H9 (cell line): ENCODE measurements around the gene TIRAP. TPM values are rescaled to one million over a fixed set of nuclear protein-coding genes. Genes with fewer than 3 reads are reported as not detected.

Source experiments
- DNase-seq: peaks from one replicate; pipeline ENCODE4 v3.0.0-alpha.2; 2017
- H2AFZ ChIP-seq: one replicate; pipeline ENCODE4 v1.6.1; 2013; ENCODE audit warnings: mild to moderate bottlenecking, low read length, control low read depth, moderate library complexity
- H2AK5ac ChIP-seq: 2 replicates; pipeline ENCODE4 v1.6.1; 2013; ENCODE audit warnings: low read length, control low read depth, mixed read lengths; ENCODE audit not compliant: insufficient read length
- H2BK120ac ChIP-seq: one replicate; pipeline ENCODE4 v1.6.1; 2013; ENCODE audit warnings: low read depth, mild to moderate bottlenecking, low read length, control low read depth, inconsistent platforms; ENCODE audit not compliant: poor library complexity, severe bottlenecking
- H2BK12ac ChIP-seq: 2 replicates; pipeline ENCODE4 v1.6.1; 2013; ENCODE audit warnings: low read length, control low read depth, mixed read lengths, low read depth; ENCODE audit not compliant: insufficient read length
- H2BK15ac ChIP-seq: 2 replicates; pipeline ENCODE4 v1.6.1; 2013; ENCODE audit warnings: low read depth, low read length, control low read depth
- H2BK20ac ChIP-seq: one replicate; pipeline ENCODE4 v1.6.1; 2013; ENCODE audit warnings: low read depth, mild to moderate bottlenecking, low read length, control low read depth, inconsistent platforms; ENCODE audit not compliant: poor library complexity, severe bottlenecking
- H2BK5ac ChIP-seq: 2 replicates; pipeline ENCODE4 v1.6.1; 2013; ENCODE audit warnings: low read length, control low read depth, mixed read lengths; ENCODE audit not compliant: insufficient read length
- H3K14ac ChIP-seq: 2 replicates; pipeline ENCODE4 v1.6.1; 2013; ENCODE audit warnings: low read length, control low read depth; ENCODE audit not compliant: insufficient read depth
- H3K18ac ChIP-seq: 2 replicates; pipeline ENCODE4 v1.6.1; 2013; ENCODE audit warnings: low read depth, mild to moderate bottlenecking, mixed read lengths, low read length, control low read depth; ENCODE audit not compliant: insufficient read length
- H3K23ac ChIP-seq: 2 replicates; pipeline ENCODE4 v1.6.1; 2013; ENCODE audit warnings: low read length, control low read depth, mixed read lengths, low read depth; ENCODE audit not compliant: insufficient read length
- H3K23me2 ChIP-seq: 2 replicates; pipeline ENCODE4 v1.6.1; 2013; ENCODE audit warnings: low read depth, mild to moderate bottlenecking, mixed read lengths, low read length, control low read depth; ENCODE audit not compliant: insufficient read length, poor library complexity, severe bottlenecking
- H3K27ac ChIP-seq: 2 replicates; pipeline ENCODE4 v1.5.1; 2013; ENCODE audit warnings: low read length, control low read depth, mixed read lengths, low read depth; ENCODE audit not compliant: insufficient read length
- H3K27me3 ChIP-seq: 2 replicates; pipeline ENCODE4 v1.6.1; 2013; ENCODE audit warnings: low read length, control low read depth, inconsistent platforms; ENCODE audit not compliant: insufficient read depth
- H3K4ac ChIP-seq: 2 replicates; pipeline ENCODE4 v1.6.1; 2013; ENCODE audit warnings: low read depth, mild to moderate bottlenecking, control low read depth, inconsistent platforms, low read length, moderate library complexity
- H3K4me1 ChIP-seq: 2 replicates; pipeline ENCODE4 v1.6.1; 2013; ENCODE audit warnings: low read length, control low read depth, inconsistent platforms; ENCODE audit not compliant: insufficient read depth
- H3K4me2 ChIP-seq: 2 replicates; pipeline ENCODE4 v1.6.1; 2013; ENCODE audit warnings: low read length, control low read depth, mixed read lengths; ENCODE audit not compliant: insufficient read length, insufficient read depth
- H3K56ac ChIP-seq: 2 replicates; pipeline ENCODE4 v1.6.1; 2013; ENCODE audit warnings: low read depth, mild to moderate bottlenecking, mixed read lengths, low read length, control low read depth; ENCODE audit not compliant: insufficient read length
- H3K79me1 ChIP-seq: 2 replicates; pipeline ENCODE4 v1.6.1; 2013; ENCODE audit warnings: low read depth, mild to moderate bottlenecking, moderate library complexity, low read length, control low read depth, inconsistent platforms; ENCODE audit not compliant: insufficient read depth, poor library complexity, severe bottlenecking
- H3K79me2 ChIP-seq: 2 replicates; pipeline ENCODE4 v1.6.1; 2013; ENCODE audit warnings: low read length, control low read depth, inconsistent platforms; ENCODE audit not compliant: insufficient read depth
- H3K9ac ChIP-seq: 2 replicates; pipeline ENCODE4 v1.6.1; 2013; ENCODE audit warnings: low read length, control low read depth, mixed read lengths; ENCODE audit not compliant: insufficient read length; ENCODE audit errors: extremely low read depth
- H3K9me3 ChIP-seq: one replicate; pipeline ENCODE4 v1.6.1; 2013; ENCODE audit warnings: low read depth, low read length, inconsistent platforms; ENCODE audit not compliant: control insufficient read depth
- H3T11ph ChIP-seq: one replicate; pipeline ENCODE4 v1.6.1; 2013; ENCODE audit warnings: mild to moderate bottlenecking, low read length, control low read depth, inconsistent platforms
- H4K20me1 ChIP-seq: one replicate; pipeline ENCODE4 v1.6.1; 2013; ENCODE audit not compliant: control insufficient read depth, insufficient read length, insufficient read depth
- H4K5ac ChIP-seq: 2 replicates; pipeline ENCODE4 v1.6.1; 2013; ENCODE audit warnings: low read depth, mild to moderate bottlenecking, mixed read lengths, low read length, control low read depth; ENCODE audit not compliant: insufficient read length
- H4K8ac ChIP-seq: replicated peaks from 2 replicates; pipeline ENCODE4 v1.6.1; 2013; ENCODE audit warnings: low read length, control low read depth, mixed read lengths, low read depth; ENCODE audit not compliant: insufficient read length
- H4K91ac ChIP-seq: 2 replicates; pipeline ENCODE4 v1.6.1; 2013; ENCODE audit warnings: low read depth, mild to moderate bottlenecking, moderate library complexity, mixed read lengths, low read length, control low read depth; ENCODE audit not compliant: insufficient read length
- H3K27ac Mint-ChIP-seq, 3 experiments: 2 replicates in 2 of 3; 3 replicates in 1 of 3; pipeline ENCODE4 v1.8.0; 2020 to 2021; ENCODE audit warnings: mixed read lengths in 3 of 3, mild to moderate bottlenecking in 1 of 3, moderate library complexity in 1 of 3
- H3K27me3 Mint-ChIP-seq: 2 replicates; pipeline ENCODE4 v1.8.0; 2021; ENCODE audit warnings: low read depth, mild to moderate bottlenecking, moderate library complexity, mixed read lengths
- H3K36me3 Mint-ChIP-seq, 3 experiments: 2 replicates in 2 of 3; 3 replicates in 1 of 3; pipeline ENCODE4 v1.8.0; 2020 to 2021; ENCODE audit warnings: low read depth in 3 of 3, mixed read lengths in 3 of 3; ENCODE audit not compliant: insufficient read depth in 1 of 3
- H3K4me1 Mint-ChIP-seq, 2 experiments: 2 replicates each; pipeline ENCODE4 v1.8.0; 2020; ENCODE audit warnings: mixed read lengths in 2 of 2
- H3K4me3 Mint-ChIP-seq, 2 experiments: 2 replicates in 1 of 2; 3 replicates in 1 of 2; pipeline ENCODE4 v1.8.0; 2020 to 2021; ENCODE audit warnings: mild to moderate bottlenecking in 2 of 2, mixed read lengths in 2 of 2, moderate library complexity in 1 of 2
- H3K9me3 Mint-ChIP-seq, 2 experiments: 2 replicates in 1 of 2; 3 replicates in 1 of 2; pipeline ENCODE4 v1.8.0; 2020; ENCODE audit warnings: mild to moderate bottlenecking in 2 of 2, mixed read lengths in 2 of 2, moderate library complexity in 1 of 2
- CTCF ChIP-seq: fragments of 200-600 bp; sonication (generic); conservative IDR thresholded peaks from 3 replicates; pipeline ENCODE4 v1.8.0; 2021; ENCODE audit warnings: antibody characterized with exemption, mild to moderate bottlenecking
- WGBS: extraction: QIAGEN DNeasy Blood & Tissue Kit; methylation state at CpG from one replicate; pipeline ENCODE4 v1.1.7; 2013; ENCODE audit warnings: missing lambda C conversion rate, low lambda C conversion rate, mixed read lengths; ENCODE audit not compliant: insufficient read length; ENCODE audit errors: extremely low coverage; 5-methylcytosine and 5-hydroxymethylcytosine counted together
- total RNA-seq: library from RNA; stranded (reverse); gene quantifications from 2 replicates; pipeline ENCODE4 v1.2.1, GENCODE V29; 2021

TIRAP gene
- total RNA-seq, 1 experiment from 2014 or later = 7.0 TPM

- Histone ChIP-seq H2BK15ac (no peak overlapping the region), H4K8ac (no peak overlapping the region), H3K27me3 (no peaks in the 10 kb centered on the region), H2BK120ac (no peak overlapping the region), H3K4me2 (no peak overlapping the region), H3K4ac (no peak overlapping the region), H3K27ac (no peak overlapping the region), H3K18ac (no peak overlapping the region), H2BK5ac (no peak overlapping the region), H2AFZ (no peak overlapping the region), H3K79me1 (no peaks in the 10 kb centered on the region), H3K23me2 (no peaks in the 10 kb centered on the region), H3K9ac (no peak overlapping the region), H3K14ac (no peak overlapping the region), H4K5ac (no peak overlapping the region), H4K91ac (no peak overlapping the region), H4K20me1 (peaks cover 2% of the 10 kb centered on the region), H3K9me3 (no peaks in the 10 kb centered on the region), H2AK5ac (no peak overlapping the region), H2BK12ac (no peak overlapping the region), H3K23ac (no peak overlapping the region), H3K4me1 (no peaks in the 10 kb centered on the region), H3K56ac (no peak overlapping the region), H2BK20ac (no peak overlapping the region), H3K79me2 (no peaks in the 10 kb centered on the region), H3T11ph (no peak overlapping the region)
- no peak for TF ChIP-seq CTCF
- H3K27ac Mint-ChIP-seq = no peak overlapping the region
- H3K4me3 Mint-ChIP-seq = no peak overlapping the region
- DNase-seq = no peak
- no peaks in the 10 kb centered on the region for H3K9me3 Mint-ChIP-seq
- H3K36me3 Mint-ChIP-seq = peaks cover 12 to 41% (median 35%) of the 10 kb centered on the region in 3 experiments; a peak in 6 of 7 replicates
- H3K27me3 Mint-ChIP-seq = no peaks in the 10 kb centered on the region; the same call in 1 of the 2 replicates
- WGBS = no CpG with 5 or more reads among the region's 8 CpGs
- H3K4me1 Mint-ChIP-seq = no peaks in the 10 kb centered on the region
These were observed 30.1 kb downstream of the TIRAP start for GRCh38 chr11:126312961-126313360.
